Inferior parietal cortex (tissue), 1 donor: ENCODE measurements around the gene ETV4.
"Not testable (repeated sequence)": the region's sequence is repeated elsewhere in the genome, so short reads cannot be mapped to it uniquely, and the experiment has no call there.

Experiments used
- DNase-seq: peaks from one replicate; pipeline ENCODE4 v3.0.0-alpha.2; 2016; ENCODE audit errors: extremely low spot score

The ETV4 gene

DNA sequence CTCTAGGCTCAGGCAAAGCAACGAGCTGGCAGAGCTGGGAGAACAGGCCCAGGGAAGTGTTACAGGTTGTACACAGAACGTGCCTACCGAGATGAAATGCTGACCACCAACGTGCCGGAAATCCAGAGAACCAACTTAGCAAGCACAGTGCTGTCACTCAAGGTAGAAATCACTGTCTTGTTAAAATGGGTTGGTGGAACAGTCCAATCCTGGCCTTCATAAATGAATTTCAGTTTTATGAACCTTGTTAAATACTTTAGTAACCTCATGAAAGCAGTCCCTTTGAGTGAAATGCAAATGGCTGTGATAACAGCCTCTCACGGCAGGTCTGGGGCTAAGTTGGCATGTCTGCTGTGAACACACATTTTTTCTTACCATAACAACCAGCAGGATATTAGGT is 29.0 kb downstream of the ETV4 start:
- no peak for DNase-seq

DNA sequence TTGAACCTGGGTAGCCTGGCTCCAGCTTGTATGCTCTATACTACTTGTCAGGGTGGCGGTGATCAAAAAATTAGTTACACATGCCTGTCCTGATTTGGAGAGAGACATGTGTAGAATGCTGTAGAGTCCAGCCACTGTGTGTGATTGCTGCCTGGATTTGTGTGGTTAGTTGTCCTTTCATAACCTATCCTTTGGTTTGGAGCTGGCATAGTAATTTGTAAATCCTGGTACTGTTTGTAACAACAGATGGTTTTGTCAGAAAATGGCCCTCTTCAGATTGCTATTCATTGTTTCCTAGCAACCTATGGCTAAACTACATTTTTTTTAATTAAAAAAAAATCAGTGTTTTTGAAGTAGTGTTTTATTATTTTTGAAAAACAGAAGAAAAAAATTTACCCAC is 30.5 kb downstream of the ETV4 start:
- DNase-seq: peak; percentile 4

DNA sequence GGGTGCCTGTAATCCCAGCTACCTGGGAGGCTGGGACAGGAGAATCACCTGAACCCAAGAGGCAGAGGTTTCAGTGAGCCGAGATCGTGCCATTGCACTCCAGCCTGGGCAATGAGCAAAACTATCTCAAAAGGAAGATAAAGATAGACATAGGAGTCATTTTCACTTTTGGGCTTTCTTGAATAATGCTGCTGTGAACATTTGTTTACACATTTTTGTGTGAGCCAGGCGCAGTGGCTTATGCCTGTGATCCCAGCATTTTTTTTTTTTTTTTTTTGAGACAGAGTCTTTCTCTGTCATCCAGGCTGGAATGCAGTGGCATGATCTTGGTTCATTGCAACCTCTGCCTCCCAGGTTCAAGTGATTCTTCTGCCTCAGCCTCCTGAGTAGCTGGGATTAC is 34.9 kb downstream of the ETV4 start:
- DNase-seq: not testable (repeated sequence)

DNA sequence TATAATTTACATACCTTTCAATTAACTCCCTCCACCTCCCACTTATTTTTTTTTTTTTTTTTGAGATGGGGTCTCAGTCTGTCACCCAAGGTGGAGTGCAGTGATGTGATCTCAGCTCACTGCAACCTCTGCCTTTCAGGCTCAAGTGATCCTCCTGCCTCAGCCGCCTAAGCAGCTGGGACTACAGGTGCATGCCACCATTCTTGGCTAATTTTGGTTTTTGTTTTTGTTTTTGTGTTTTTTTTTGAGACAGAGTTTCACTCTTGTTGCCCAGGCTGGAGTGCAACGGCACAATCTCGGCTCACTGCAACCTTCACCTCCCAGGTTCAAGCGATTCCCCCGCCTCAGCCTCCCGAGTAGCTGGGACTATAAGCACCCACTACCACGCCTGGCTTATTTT is 36.7 kb downstream of the ETV4 start:
- DNase-seq: not testable (repeated sequence)

DNA sequence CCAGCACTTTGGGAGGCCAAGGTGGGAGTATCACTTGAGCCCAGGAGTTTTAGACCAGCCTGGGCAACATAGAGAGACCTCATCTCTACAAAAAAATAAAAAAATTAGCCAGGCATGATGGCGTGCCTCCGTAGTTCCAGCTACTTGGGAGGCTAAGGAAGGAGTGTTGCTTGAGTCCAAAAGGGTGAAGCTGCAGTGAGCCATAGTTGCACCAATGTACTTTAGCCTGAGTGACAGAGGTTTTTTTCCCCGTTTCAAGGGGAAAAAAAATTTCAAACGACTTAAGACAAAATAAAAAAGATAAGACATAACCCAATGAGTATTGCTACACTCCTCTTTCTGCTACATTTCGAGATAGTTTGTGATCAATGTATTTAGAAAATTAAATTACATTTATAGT is 55.5 kb downstream of the ETV4 start:
- DNase-seq: no peak

DNA sequence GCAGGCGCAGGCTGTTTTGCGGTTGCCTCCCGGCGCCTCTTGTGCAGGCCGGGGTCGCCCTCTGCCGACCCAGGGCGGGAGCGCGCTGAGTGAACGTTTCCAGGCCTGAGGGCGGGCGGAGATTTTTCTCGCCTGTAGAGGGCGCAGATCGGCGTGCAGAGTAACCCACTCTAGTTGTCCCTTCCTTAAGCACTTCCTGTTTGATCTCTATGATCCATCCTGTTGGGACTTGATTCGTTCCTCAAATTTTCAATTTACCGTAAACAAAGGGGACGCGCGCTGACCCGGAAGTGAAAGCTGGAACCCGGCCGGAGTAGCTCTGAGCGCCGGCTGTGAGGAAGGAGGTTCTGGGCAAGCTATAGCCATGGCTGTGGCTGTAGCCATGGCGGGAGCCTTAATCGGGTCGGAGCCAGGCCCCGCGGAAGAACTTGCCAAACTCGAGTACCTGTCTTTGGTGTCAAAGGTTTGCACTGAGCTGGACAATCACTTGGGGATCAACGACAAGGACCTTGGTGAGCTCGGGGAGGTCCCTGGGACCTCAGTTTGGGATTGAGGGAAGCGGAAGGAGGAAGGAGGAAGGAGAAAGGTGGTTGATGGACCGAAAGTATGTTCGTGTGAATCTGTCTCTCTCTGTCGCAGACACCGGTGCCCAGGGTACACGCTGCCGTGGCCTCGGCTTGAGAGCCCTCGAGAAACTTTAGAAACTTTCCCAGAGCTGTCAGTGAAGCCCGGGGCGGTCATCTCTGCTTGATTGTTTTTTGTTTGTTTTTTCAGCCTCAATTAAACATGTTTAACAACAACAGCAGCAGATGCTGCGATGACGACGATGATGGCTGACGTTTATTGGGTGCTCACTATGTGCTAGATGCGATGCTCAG is 62.2 kb downstream of the ETV4 start, which contains the start of gene DHX8:
Gene DHX8 (plus strand): TSS at position 302 of the 878 bp plus-strand sequence. CDS start 63 bp downstream, at position 365.
- peak; percentile 99 for DNase-seq

DNA sequence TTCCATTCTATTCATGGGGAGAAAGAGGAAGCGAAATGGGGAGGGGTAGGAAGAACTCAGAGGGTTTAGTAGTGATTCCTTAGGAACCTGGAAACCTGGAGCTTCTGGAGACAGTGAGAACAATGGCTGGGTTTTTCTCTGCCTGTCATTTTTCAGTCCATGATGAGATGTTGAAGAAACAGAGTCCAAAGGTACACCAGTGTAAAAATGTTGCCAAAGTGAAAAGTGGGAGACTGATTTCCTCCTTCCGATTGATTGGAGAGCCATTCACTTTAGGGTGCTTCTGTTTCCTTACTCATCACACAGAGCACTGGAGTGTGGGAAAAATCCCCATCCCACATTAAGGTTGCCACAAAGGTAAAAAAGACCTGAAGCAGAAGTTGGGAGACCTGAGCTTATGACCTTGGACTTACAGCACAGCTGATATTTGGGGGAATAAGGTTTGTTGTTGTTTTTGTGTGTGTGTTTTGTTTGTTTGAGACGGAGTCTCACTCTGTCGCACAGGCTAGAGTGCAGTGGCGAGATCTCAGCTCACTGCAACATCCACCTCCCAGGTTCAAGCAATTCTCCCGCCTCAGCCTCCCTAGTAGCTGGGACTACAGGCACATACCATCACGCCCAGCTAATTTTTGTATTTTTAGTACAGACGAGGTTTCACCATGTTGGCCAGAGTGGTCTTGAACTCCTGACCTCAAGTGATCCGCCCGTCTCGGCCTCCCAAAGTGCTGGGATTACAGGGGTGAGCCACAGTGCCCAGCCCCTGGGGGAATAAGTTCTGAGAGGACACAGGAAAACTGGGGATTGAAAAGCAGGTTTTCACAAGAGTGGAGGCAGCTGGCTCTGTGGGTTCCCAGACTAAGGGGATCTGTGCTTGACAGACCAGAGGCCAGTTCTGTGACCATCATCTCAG is 63.8 kb downstream of the ETV4 start:
- DNase-seq: no peak

DNA sequence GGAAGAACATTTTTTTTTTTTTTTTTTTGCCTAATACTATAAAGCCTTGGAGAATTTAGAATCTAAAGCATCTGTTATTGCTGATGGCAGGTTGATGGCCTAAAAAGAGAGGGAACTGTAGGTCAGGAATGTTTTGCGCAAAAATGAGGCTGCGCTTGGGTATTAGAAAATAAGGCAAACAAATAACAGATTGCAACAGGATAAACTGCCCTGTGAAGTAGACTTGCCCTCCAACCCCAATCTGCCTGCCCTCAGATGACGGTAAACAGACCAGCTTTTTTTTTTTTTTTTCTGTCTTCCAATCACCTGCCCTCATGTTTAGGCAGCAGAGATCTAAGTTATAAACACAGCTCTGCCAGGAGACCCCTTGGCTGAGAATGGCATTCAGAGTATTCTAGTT is 66.2 kb downstream of the ETV4 start:
- DNase-seq: no peak
